Measurements from ENCODE around the gene SGO1. TPM values are rescaled to one million over a fixed set of nuclear protein-coding genes. Genes with fewer than 3 reads are reported as not detected.

The SGO1 gene
- total RNA-seq, 1 experiment from 2014 or later, result 12.2 TPM

DNA sequence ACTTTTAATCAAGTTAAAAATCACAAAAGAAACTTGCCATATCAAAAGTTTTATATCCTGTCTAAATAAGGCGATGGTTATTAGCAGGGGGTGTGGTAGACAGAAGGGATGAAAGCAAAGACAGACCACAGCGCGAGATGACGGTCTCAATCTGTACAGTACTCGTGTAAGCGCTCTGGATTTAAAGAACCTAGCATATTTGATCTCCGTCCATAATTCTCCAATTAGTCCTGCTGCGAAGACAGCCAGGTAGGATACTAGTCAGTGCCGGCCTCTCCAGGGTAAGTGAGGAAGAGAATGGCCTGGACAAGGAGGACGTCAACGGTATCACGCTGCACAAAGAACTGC lies 701 bp downstream of the SGO1 start:
- intact Hi-C loops (cut with micrococcal nuclease), result loop anchor here (5.0 kb wide), 1 partner anchor 298 kb away; no protein-coding TSS in a partner anchor
- H3K4me1 Mint-ChIP-seq (ENCODE audit: insufficient read depth, unreplicated experiment), result no peaks in the 10 kb centered on the region
- H3K36me3 Mint-ChIP-seq (ENCODE audit: insufficient read depth, unreplicated experiment), result no peaks in the 10 kb centered on the region
- H3K27ac Mint-ChIP-seq (ENCODE audit: low read depth, unreplicated experiment), result no peak overlapping the region
- POLR2A ChIA-PET, result interaction anchor here (0.6 to 6.6 kb wide), 7 partner anchors 14 to 623 kb away, joined by 3 to 71 read pairs (median 5); partner anchors contain the start of gene KAT2B
- no TSS peak for BruUV-seq (replicated peaks)
- H3K27me3 Mint-ChIP-seq (ENCODE audit: insufficient read depth, unreplicated experiment), result no peaks in the 10 kb centered on the region
- no peaks in the 10 kb centered on the region for H3K9me3 Mint-ChIP-seq (ENCODE audit: unreplicated experiment)
- TF ChIP-seq, protein P1, sequence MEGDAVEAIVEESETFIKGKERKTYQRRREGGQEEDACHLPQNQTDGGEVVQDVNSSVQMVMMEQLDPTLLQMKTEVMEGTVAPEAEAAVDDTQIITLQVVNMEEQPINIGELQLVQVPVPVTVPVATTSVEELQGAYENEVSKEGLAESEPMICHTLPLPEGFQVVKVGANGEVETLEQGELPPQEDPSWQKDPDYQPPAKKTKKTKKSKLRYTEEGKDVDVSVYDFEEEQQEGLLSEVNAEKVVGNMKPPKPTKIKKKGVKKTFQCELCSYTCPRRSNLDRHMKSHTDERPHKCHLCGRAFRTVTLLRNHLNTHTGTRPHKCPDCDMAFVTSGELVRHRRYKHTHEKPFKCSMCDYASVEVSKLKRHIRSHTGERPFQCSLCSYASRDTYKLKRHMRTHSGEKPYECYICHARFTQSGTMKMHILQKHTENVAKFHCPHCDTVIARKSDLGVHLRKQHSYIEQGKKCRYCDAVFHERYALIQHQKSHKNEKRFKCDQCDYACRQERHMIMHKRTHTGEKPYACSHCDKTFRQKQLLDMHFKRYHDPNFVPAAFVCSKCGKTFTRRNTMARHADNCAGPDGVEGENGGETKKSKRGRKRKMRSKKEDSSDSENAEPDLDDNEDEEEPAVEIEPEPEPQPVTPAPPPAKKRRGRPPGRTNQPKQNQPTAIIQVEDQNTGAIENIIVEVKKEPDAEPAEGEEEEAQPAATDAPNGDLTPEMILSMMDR (IDR thresholded peaks at IDR 0.05; ENCODE audit: unreplicated experiment), result no peak
- DNase-seq (ENCODE audit: unreplicated experiment), result peak; percentile 27
- no peak overlapping the region for H3K4me3 Mint-ChIP-seq (ENCODE audit: unreplicated experiment)
- CTCF ChIA-PET, result interaction anchor here (1.4 kb wide), 1 partner anchor 144 kb away, joined by 5 read pairs; no protein-coding TSS in a partner anchor

DNA sequence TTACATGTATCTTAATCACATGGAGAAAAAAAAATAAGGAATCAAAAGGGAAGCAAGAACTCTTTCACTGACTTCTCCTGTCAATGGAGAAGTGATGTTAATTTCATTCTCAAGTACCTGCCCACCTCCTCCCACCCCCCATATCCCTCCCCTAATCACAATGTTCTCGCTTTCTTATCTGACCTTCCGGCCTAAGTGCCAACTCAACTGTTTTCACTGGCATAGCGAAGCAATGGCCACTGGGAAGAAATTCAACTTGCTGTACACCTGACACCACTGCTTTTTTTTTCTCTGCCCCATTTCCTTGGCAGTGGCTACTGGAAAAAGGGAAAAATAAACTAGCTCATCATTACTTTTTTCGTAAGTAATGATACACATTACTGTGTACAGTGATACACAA lies 3.8 kb downstream of the SGO1 start:
- TF ChIP-seq, protein P1 (IDR thresholded peaks at IDR 0.05; ENCODE audit: unreplicated experiment), result no peak
- no peaks in the 10 kb centered on the region for H3K4me1 Mint-ChIP-seq (ENCODE audit: insufficient read depth, unreplicated experiment)
- CTCF ChIA-PET, result interaction anchor here (1.0 kb wide), 1 partner anchor 205 kb away, joined by 3 read pairs; no protein-coding TSS in a partner anchor
- no TSS peak for BruUV-seq (replicated peaks)
- no peak for DNase-seq (ENCODE audit: unreplicated experiment)
- no peaks in the 10 kb centered on the region for H3K27me3 Mint-ChIP-seq (ENCODE audit: insufficient read depth, unreplicated experiment)
- H3K27ac Mint-ChIP-seq (ENCODE audit: low read depth, unreplicated experiment), result no peak overlapping the region
- no peak overlapping the region for H3K4me3 Mint-ChIP-seq (ENCODE audit: unreplicated experiment)
- intact Hi-C loops (cut with micrococcal nuclease), result no loop called here
- POLR2A ChIA-PET, result interaction anchor here (2.1 to 3.9 kb wide), 2 partner anchors 126 to 236 kb away, joined by 7 to 30 read pairs; no protein-coding TSS in a partner anchor
- no peaks in the 10 kb centered on the region for H3K36me3 Mint-ChIP-seq (ENCODE audit: insufficient read depth, unreplicated experiment)
- no peaks in the 10 kb centered on the region for H3K9me3 Mint-ChIP-seq (ENCODE audit: unreplicated experiment)

DNA sequence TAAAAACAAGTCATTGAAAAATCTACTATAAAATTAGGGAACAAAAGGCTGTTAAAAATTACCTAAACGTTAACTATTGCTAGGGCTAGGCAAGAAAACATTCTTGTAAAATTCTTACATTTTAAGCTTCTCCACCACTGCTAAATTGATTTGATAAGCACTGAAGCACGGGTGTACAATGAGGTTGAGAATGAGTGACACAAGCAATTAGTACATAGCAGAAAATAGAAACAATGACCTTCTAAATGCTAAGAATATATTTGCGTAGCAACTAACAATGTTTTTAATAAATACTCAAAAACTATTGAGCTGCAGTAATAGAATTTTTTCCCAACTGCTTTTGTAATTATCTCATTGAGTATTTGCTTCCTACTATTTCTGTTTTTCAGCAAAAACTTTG lies 4.7 kb downstream of the SGO1 start:
- POLR2A ChIA-PET, result no interaction called here
- no TSS peak for BruUV-seq (replicated peaks)
- H3K27me3 Mint-ChIP-seq (ENCODE audit: insufficient read depth, unreplicated experiment), result no peaks in the 10 kb centered on the region
- no peaks in the 10 kb centered on the region for H3K36me3 Mint-ChIP-seq (ENCODE audit: insufficient read depth, unreplicated experiment)
- H3K4me3 Mint-ChIP-seq (ENCODE audit: unreplicated experiment), result no peak overlapping the region
- intact Hi-C loops (cut with micrococcal nuclease), result no loop called here
- TF ChIP-seq, protein P1 (IDR thresholded peaks at IDR 0.05; ENCODE audit: unreplicated experiment), result no peak
- no peak overlapping the region for H3K27ac Mint-ChIP-seq (ENCODE audit: low read depth, unreplicated experiment)
- DNase-seq (ENCODE audit: unreplicated experiment), result no peak
- no peaks in the 10 kb centered on the region for H3K4me1 Mint-ChIP-seq (ENCODE audit: insufficient read depth, unreplicated experiment)
- no peaks in the 10 kb centered on the region for H3K9me3 Mint-ChIP-seq (ENCODE audit: unreplicated experiment)
- CTCF ChIA-PET, result interaction anchor here (1.0 kb wide), 1 partner anchor 205 kb away, joined by 3 read pairs; no protein-coding TSS in a partner anchor

DNA sequence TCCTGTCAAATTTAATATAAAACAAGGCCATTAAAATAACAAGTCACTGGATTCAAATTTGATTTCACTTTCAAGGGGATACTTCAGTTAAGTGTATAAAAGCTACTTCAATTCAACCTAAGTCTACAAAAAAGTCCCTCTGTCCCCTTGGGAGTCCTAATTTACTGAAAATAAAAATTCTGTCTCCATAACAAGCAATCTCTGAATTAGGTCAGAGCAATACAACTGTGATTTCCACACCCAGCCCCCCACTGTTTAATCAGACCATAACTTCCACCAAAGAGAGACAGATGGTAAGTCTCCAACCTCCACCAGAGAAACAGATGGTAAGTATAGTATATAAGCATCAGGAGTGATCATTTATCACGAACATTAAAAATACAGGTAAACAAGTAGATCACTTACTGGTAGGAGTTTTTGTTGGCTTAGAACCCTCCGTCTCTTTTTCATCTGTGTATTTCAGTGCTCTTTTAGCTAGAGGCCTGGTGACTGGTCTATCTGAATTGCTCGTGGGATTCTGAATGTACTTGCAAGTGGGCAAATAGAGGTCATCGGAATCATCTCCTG lies 12.1 kb downstream of the SGO1 start:
- TF ChIP-seq, protein P1 (IDR thresholded peaks at IDR 0.05; ENCODE audit: unreplicated experiment), result no peak
- BruUV-seq (replicated peaks), result no TSS peak
- CTCF ChIA-PET, result interaction anchor here (1.1 to 1.2 kb wide), 2 partner anchors 9 to 133 kb away, joined by 3 to 7 read pairs; no protein-coding TSS in a partner anchor
- POLR2A ChIA-PET, result no interaction called here
- H3K27me3 Mint-ChIP-seq (ENCODE audit: insufficient read depth, unreplicated experiment), result no peaks in the 10 kb centered on the region
- H3K9me3 Mint-ChIP-seq (ENCODE audit: unreplicated experiment), result no peaks in the 10 kb centered on the region
- no peak overlapping the region for H3K4me3 Mint-ChIP-seq (ENCODE audit: unreplicated experiment)
- intact Hi-C loops (cut with micrococcal nuclease), result no loop called here
- peak overlapping the region; percentile 13 for H3K27ac Mint-ChIP-seq (ENCODE audit: low read depth, unreplicated experiment)
- no peak for DNase-seq (ENCODE audit: unreplicated experiment)
- peaks cover 13% of the 10 kb centered on the region for H3K36me3 Mint-ChIP-seq (ENCODE audit: insufficient read depth, unreplicated experiment)
- peaks cover 9% of the 10 kb centered on the region for H3K4me1 Mint-ChIP-seq (ENCODE audit: insufficient read depth, unreplicated experiment)
